H1 (cell line): ENCODE results near the gene PXMP4. TPM values are rescaled to one million over a fixed set of nuclear protein-coding genes. Genes with fewer than 3 reads are reported as not detected.

Experiments used
- BACH1 ChIP-seq: IDR thresholded peaks from 2 replicates; pipeline ENCODE4 v1.6.1; 2012; ENCODE audit warnings: low read length, improper control_type of control experiment
- CHD2 ChIP-seq: IDR thresholded peaks from 2 replicates; pipeline ENCODE4 v1.6.1; 2012; ENCODE audit warnings: low read length, improper control_type of control experiment
- CHD7 ChIP-seq: fragments of 300-600 bp; sonication (generic); IDR thresholded peaks from 2 replicates; pipeline ENCODE4 v1.7.1; 2012; ENCODE audit warnings: low read length, moderate library complexity, mild to moderate bottlenecking, inconsistent platforms; ENCODE audit not compliant: insufficient replicate concordance
- CREB1 ChIP-seq: IDR thresholded peaks from 2 replicates; pipeline ENCODE4 v1.6.1; 2012; ENCODE audit warnings: inconsistent platforms
- JUND ChIP-seq: IDR thresholded peaks from 2 replicates; pipeline ENCODE4 v1.6.1; 2011; ENCODE audit warnings: mild to moderate bottlenecking, improper control_type of control experiment, low read length
- RNF2 ChIP-seq: fragments of 200-900, 300-1000 bp; sonication (generic); IDR thresholded peaks from 2 replicates; pipeline ENCODE4 v1.7.1; 2016; ENCODE audit warnings: borderline replicate concordance, low read depth, mild to moderate bottlenecking, antibody characterized with exemption, low read length; ENCODE audit not compliant: poor library complexity, severe bottlenecking; ENCODE audit errors: missing control alignments
- RXRA ChIP-seq: IDR thresholded peaks from 2 replicates; pipeline ENCODE4 v1.6.1; 2011; ENCODE audit warnings: low read depth, mild to moderate bottlenecking, low read length, moderate library complexity; ENCODE audit not compliant: insufficient read depth
- SAP30 ChIP-seq: fragments of 300-600 bp; sonication (generic); IDR thresholded peaks from 2 replicates; pipeline ENCODE4 v1.7.1; 2012; ENCODE audit warnings: low read length, moderate library complexity, mild to moderate bottlenecking, inconsistent platforms; ENCODE audit not compliant: insufficient read depth, insufficient replicate concordance
- polyA plus RNA-seq, 7 experiments: library from polyadenylated mRNA; depleted of rRNA in 3 of 7; stranded (reverse) in 5 of 7; unstranded in 2 of 7; fragments of >200 nt in 5 of 7; fragments of 200-250 nt in 2 of 7; gene quantifications; 1 replicate in 5 of 7; 2 replicates in 1 of 7; 4 replicates in 1 of 7; pipeline versions ENCODE4 v1.2.1 to v1.2.3, GENCODE V29; 2011 to 2013; ENCODE audit warnings: missing spikeins in 2 of 7, mixed read lengths in 2 of 7
- total RNA-seq: library from RNA; stranded (reverse); fragmentation: NEBNext Ultra II Directional; extraction: Animal tissue kit (Norgen Biotek cat#: 25700); gene quantifications from 2 replicates; pipeline ENCODE4 v1.2.1, GENCODE V29; 2021
- TF ChIP-seq, protein P1 (sequence below): IDR thresholded peaks from 2 replicates; pipeline ENCODE4 v1.6.1; 2011; ENCODE audit warnings: low read depth, mild to moderate bottlenecking, low read length; ENCODE audit not compliant: insufficient read depth

PXMP4 gene
- total and polyA plus RNA-seq, 2 of the 8 experiments (the other 6 are each of a cell fraction or from before 2014, with no cell fraction given) = 3.3 to 3.4 TPM

GRCh38 chr20:33685328-33686099, 34.6 kb downstream of the PXMP4 start (continued):
- TF ChIP-seq RNF2 (no peak), CHD7 (no peak), JUND (no peak; the same call in 1 of the 2 replicates), RXRA (no peak), CREB1 (no peak), SAP30 (peak; percentile 78), BACH1 (no peak), CHD2 (no peak)
- TF ChIP-seq, protein P1, sequence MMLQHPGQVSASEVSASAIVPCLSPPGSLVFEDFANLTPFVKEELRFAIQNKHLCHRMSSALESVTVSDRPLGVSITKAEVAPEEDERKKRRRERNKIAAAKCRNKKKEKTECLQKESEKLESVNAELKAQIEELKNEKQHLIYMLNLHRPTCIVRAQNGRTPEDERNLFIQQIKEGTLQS = no peak
